Measurements from ENCODE around the gene HNRNPA0. TPM values are rescaled to one million over a fixed set of nuclear protein-coding genes. Genes with fewer than 3 reads are reported as not detected.
"Not testable (repeated sequence)": the region's sequence is repeated elsewhere in the genome, so short reads cannot be mapped to it uniquely, and the experiment has no call there.

The HNRNPA0 gene
- total and polyA plus RNA-seq, 7 experiments from 2014 or later, result 17.8 to 40.2 (median 30.1) TPM

DNA sequence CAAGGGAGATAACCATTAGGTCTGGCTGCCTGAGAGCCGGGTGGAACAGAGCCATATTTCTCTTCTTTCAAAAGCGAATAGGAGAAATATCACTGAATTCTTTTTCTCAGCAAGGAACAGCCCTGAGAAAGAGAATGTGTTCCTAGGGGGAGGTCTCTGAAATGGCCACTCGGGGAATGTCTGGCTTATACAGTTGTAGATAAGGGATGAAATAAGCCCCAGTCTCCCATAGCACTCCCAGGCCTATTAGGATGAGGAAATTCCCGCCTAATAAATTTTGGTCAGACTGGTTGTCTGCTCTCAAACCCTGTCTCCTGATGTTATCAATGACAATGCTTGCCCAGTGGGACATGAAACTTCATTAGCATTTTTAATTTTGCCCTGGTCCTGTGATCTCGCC, 13.8 kb upstream of the HNRNPA0 start:
- H3K27ac Mint-ChIP-seq; H3K4me3 ChIP-seq (ENCODE audit: low read length); DNase-seq; H3K27me3 ChIP-seq (ENCODE audit: control insufficient read depth in 2 of 2, insufficient read depth in 2 of 2, low read length in 2 of 2); CTCF ChIA-PET; H3K9me3 ChIP-seq (ENCODE audit: control insufficient read depth in 2 of 3, low read length in 3 of 3); H3K36me3 ChIP-seq (ENCODE audit: control insufficient read depth in 2 of 3, insufficient read depth in 3 of 3, low read length in 3 of 3); POLR2A ChIA-PET; intact Hi-C loops (cut with micrococcal nuclease); H3K4me3 Mint-ChIP-seq; H3K27ac ChIP-seq (ENCODE audit: low read depth, low read length); H3K4me1 Mint-ChIP-seq; ATAC-seq; H3K4me1 ChIP-seq (ENCODE audit: control insufficient read depth in 2 of 2, insufficient read depth in 2 of 2, low read length in 2 of 2): not testable (repeated sequence)
- peaks cover 0 to 22% (median 0%) of the 10 kb centered on the region in 5 donors for H3K27me3 Mint-ChIP-seq
- peaks cover 6 to 36% (median 31%) of the 10 kb centered on the region in 5 donors for H3K36me3 Mint-ChIP-seq
- H3K9me3 Mint-ChIP-seq, result peaks cover 0 to 40% (median 16%) of the 10 kb centered on the region in 11 donors

DNA sequence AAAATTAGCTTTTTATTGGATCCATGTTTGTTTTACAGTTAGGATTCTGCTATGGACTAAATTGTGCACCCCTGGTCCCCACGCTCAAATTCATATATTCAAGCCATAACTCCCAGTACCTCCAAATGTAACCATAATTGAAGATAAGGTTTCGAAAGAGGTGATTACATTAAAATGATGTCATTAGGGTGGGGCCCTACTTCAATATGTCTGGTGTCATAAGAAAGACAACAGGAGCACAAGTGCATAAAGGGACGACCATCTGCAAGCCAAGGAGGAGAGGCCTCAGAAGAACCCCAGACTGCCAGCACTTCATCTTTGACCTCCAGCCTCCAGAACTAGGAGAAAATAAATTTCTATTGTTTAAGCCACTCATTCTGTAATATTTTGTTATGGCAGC, 7.4 kb upstream of the HNRNPA0 start:
- Mint-ChIP-seq H3K27me3 (peaks cover 0 to 17% (median 0%) of the 10 kb centered on the region in 5 donors), H3K4me3 (no peak overlapping the region), H3K27ac (no peak overlapping the region), H3K9me3 (peaks cover 0 to 7% (median 0%) of the 10 kb centered on the region in 11 donors), H3K36me3 (peaks cover 0 to 17% (median 0%) of the 10 kb centered on the region in 5 donors), H3K4me1 (no peaks in the 10 kb centered on the region)
- no peak overlapping the region for H3K4me3 ChIP-seq (ENCODE audit: low read length)
- no peak overlapping the region for H3K27ac ChIP-seq (ENCODE audit: low read depth, low read length)
- ATAC-seq, result no peak
- H3K9me3 ChIP-seq (ENCODE audit: control insufficient read depth in 2 of 3, low read length in 3 of 3), result no peaks in the 10 kb centered on the region
- H3K4me1 ChIP-seq (ENCODE audit: control insufficient read depth in 2 of 2, insufficient read depth in 2 of 2, low read length in 2 of 2), result no peaks in the 10 kb centered on the region
- ChIA-PET POLR2A (interaction anchor here (0.6 to 1.3 kb wide), 2 partner anchors 9 to 574 kb away, joined by 3 to 4 read pairs; no protein-coding TSS in a partner anchor), CTCF (interaction anchor here (0.9 to 1.6 kb wide), 2 partner anchors 10 to 17 kb away, joined by 4 to 7 read pairs; no protein-coding TSS in a partner anchor)
- no peak for DNase-seq
- intact Hi-C loops (cut with micrococcal nuclease), result no loop called here
- H3K27me3 ChIP-seq (ENCODE audit: control insufficient read depth in 2 of 2, insufficient read depth in 2 of 2, low read length in 2 of 2), result no peaks in the 10 kb centered on the region
- H3K36me3 ChIP-seq (ENCODE audit: control insufficient read depth in 2 of 3, insufficient read depth in 3 of 3, low read length in 3 of 3), result no peaks in the 10 kb centered on the region

DNA sequence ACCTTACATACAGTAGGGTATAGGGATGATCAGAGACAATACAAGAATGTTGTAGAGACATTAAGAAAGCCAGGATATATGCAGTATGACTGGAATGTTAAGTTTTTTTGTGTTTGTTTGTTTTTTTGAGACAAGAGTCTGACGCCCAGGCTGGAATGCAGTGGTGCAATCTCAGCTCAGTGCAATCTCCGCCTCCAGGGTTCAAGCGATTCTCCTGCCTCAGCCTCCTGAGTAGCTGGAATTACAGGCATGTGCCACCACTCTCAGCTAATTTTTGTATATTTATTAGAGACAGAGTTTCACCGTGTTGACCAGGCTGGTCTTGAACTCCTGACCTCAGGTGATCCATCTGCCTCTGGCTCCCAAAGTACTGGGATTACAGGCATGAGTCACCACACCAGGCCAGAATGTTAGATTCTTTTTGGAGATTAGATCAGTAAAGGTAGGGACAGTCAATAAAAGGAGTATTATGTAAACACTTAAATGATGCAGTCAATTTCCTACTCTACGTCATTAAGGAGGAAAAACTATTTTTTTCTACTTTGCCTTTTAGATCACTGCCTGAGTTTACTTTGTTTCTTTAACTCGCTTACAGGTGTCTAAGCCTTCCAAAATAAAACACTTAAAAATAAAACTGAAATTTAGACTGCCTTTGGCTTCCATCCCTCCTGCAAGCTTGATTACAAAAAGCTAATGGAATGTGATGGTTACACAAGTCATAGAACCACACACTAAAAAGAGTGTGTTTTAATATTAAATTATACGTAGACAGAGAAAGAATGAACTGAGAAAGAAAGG, 6.8 kb upstream of the HNRNPA0 start:
- Histone ChIP-seq H3K27me3 (ENCODE audit: control insufficient read depth in 2 of 2, insufficient read depth in 2 of 2, low read length in 2 of 2) (no peaks in the 10 kb centered on the region), H3K27ac (ENCODE audit: low read depth, low read length) (no peak overlapping the region), H3K36me3 (ENCODE audit: control insufficient read depth in 2 of 3, insufficient read depth in 3 of 3, low read length in 3 of 3) (no peaks in the 10 kb centered on the region), H3K9me3 (ENCODE audit: control insufficient read depth in 2 of 3, low read length in 3 of 3) (no peaks in the 10 kb centered on the region), H3K4me3 (ENCODE audit: low read length) (no peak overlapping the region), H3K4me1 (ENCODE audit: control insufficient read depth in 2 of 2, insufficient read depth in 2 of 2, low read length in 2 of 2) (no peaks in the 10 kb centered on the region)
- peaks cover 0 to 15% (median 0%) of the 10 kb centered on the region in 5 donors for H3K27me3 Mint-ChIP-seq
- DNase-seq (no peak), ATAC-seq (no peak)
- ChIA-PET CTCF (interaction anchor here (0.9 kb wide), 1 partner anchor 9 kb away, joined by 4 read pairs; no protein-coding TSS in a partner anchor), POLR2A (interaction anchor here (0.6 to 1.3 kb wide), 2 partner anchors 8 to 575 kb away, joined by 3 to 4 read pairs; no protein-coding TSS in a partner anchor)
- no peaks in the 10 kb centered on the region for H3K4me1 Mint-ChIP-seq
- peaks cover 0 to 14% (median 0%) of the 10 kb centered on the region in 5 donors for H3K36me3 Mint-ChIP-seq
- intact Hi-C loops (cut with micrococcal nuclease), result no loop called here
- H3K9me3 Mint-ChIP-seq, result peaks cover 0 to 5% (median 0%) of the 10 kb centered on the region in 11 donors
- H3K4me3 Mint-ChIP-seq, result no peak overlapping the region
- H3K27ac Mint-ChIP-seq, result no peak overlapping the region

DNA sequence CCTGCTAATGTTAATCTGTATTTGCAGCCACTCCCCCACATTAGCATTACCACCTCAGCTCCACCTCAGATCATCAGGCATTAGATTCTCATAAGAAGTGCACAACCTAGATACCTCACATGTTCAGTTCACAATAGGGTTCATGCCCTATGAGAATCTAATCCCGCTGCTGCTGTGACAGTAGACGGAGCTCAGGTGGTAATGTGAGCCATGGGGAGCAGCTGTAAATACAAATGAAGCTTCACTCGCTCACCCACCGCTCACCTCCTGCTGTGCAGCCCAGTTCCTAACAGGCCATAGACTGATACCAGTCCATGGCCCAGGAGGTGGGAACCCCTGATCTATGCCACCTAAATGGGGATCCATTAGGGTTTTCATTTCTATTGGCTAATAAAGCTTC, 6.1 kb upstream of the HNRNPA0 start:
- no peak for DNase-seq
- intact Hi-C loops (cut with micrococcal nuclease), result no loop called here
- ChIA-PET CTCF (interaction anchor here (1.0 kb wide), 1 partner anchor 9 kb away, joined by 3 read pairs; no protein-coding TSS in a partner anchor), POLR2A (no interaction called here)
- Histone ChIP-seq H3K4me3 (ENCODE audit: low read length) (no peak overlapping the region), H3K36me3 (ENCODE audit: control insufficient read depth in 2 of 3, insufficient read depth in 3 of 3, low read length in 3 of 3) (no peaks in the 10 kb centered on the region), H3K9me3 (ENCODE audit: control insufficient read depth in 2 of 3, low read length in 3 of 3) (no peaks in the 10 kb centered on the region), H3K4me1 (ENCODE audit: control insufficient read depth in 2 of 2, insufficient read depth in 2 of 2, low read length in 2 of 2) (no peaks in the 10 kb centered on the region), H3K27ac (ENCODE audit: low read depth, low read length) (no peak overlapping the region), H3K27me3 (ENCODE audit: control insufficient read depth in 2 of 2, insufficient read depth in 2 of 2, low read length in 2 of 2) (no peaks in the 10 kb centered on the region)
- Mint-ChIP-seq H3K4me3 (no peak overlapping the region), H3K27me3 (peaks cover 0 to 11% (median 0%) of the 10 kb centered on the region in 5 donors), H3K36me3 (peaks cover 0 to 8% (median 0%) of the 10 kb centered on the region in 5 donors), H3K9me3 (peaks cover 0 to under 1% (median 0%) of the 10 kb centered on the region in 11 donors), H3K4me1 (peaks cover 0 to 1% (median under 1%) of the 10 kb centered on the region in 7 donors), H3K27ac (no peak overlapping the region)
- ATAC-seq, result no peak

DNA sequence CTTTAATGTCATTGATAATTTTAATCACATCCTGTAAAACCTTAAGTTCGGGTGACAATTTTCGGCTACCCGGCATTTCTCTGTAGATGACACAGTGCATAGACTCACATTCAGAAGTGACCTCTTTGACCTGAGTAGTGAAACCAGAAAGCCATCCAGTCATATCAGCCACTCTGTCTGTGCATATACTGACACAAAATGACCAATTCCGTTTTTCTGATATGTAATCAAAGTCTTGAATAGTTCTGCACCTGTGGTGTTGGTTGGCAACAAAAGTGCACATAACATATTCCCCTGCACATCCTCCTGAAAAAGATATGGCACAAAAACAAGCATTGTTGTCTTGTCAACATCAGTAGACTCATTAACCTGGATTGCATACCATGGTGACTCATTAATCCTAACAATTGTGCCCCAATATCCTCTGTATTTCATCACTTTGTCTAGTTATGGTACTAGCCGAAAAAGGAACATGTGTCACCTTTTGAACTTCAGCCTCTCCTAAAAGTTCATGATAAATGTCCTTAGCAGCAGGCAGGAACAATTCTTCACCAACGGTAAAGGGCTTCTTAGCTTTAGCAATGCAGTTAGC, 4.6 kb upstream of the HNRNPA0 start:
- Mint-ChIP-seq H3K36me3 (peaks cover 0 to 3% (median 0%) of the 10 kb centered on the region in 5 donors), H3K27ac (no peak overlapping the region), H3K4me3 (no peak overlapping the region), H3K9me3 (peaks cover 0 to 2% (median 0%) of the 10 kb centered on the region in 11 donors), H3K27me3 (peaks cover 0 to 2% (median 0%) of the 10 kb centered on the region in 5 donors), H3K4me1 (peaks cover 0 to 6% (median 5%) of the 10 kb centered on the region in 7 donors)
- H3K9me3 ChIP-seq (ENCODE audit: control insufficient read depth in 2 of 3, low read length in 3 of 3), result no peaks in the 10 kb centered on the region
- ChIA-PET CTCF (no interaction called here), POLR2A (no interaction called here)
- DNase-seq (no peak), ATAC-seq (no peak)
- no peak overlapping the region for H3K27ac ChIP-seq (ENCODE audit: low read depth, low read length)
- peaks cover 0 to 6% (median 0%) of the 10 kb centered on the region in 3 experiments for H3K36me3 ChIP-seq (ENCODE audit: control insufficient read depth in 2 of 3, insufficient read depth in 3 of 3, low read length in 3 of 3)
- no peaks in the 10 kb centered on the region for H3K27me3 ChIP-seq (ENCODE audit: control insufficient read depth in 2 of 2, insufficient read depth in 2 of 2, low read length in 2 of 2)
- no peak overlapping the region for H3K4me3 ChIP-seq (ENCODE audit: low read length)
- intact Hi-C loops (cut with micrococcal nuclease), result loop anchor here (10.0 kb wide), 5 partner anchors 456 to 1536 kb away; partner anchors contain the start of genes CDC23 (in 1 of the 2), ETF1 (in 1 of the 2), MATR3 (in 1 of the 2) and SIL1 (in 1 of the 2)
- no peaks in the 10 kb centered on the region for H3K4me1 ChIP-seq (ENCODE audit: control insufficient read depth in 2 of 2, insufficient read depth in 2 of 2, low read length in 2 of 2)

DNA sequence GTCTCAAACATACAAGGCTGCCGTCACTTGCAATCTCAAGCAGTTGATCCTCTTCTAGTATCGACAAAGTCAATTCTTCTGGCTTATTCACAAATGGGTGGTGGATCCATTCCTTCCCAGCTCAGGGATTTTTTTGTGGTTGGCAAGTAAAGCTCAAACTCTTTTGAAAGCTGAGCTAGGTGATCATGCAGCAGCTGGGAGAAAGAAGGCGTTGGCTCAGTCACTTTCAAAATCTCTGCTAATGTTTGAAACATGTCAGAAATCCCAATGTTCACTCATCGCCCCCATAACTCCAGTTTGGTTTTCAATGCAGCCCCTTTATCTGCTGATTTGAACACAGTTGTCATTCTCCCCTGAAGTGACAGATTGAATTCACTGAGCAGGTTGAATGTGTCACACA, 4.0 kb upstream of the HNRNPA0 start:
- H3K4me3 Mint-ChIP-seq, result no peak overlapping the region
- no peak overlapping the region for H3K27ac Mint-ChIP-seq

More for the DNA sequence above, 4.0 kb upstream of the HNRNPA0 start:
- no peak for ATAC-seq
- H3K4me3 ChIP-seq (ENCODE audit: low read length), result no peak overlapping the region
- peaks cover 0 to 6% (median 5%) of the 10 kb centered on the region in 7 donors for H3K4me1 Mint-ChIP-seq
- H3K4me1 ChIP-seq (ENCODE audit: control insufficient read depth in 2 of 2, insufficient read depth in 2 of 2, low read length in 2 of 2), result no peaks in the 10 kb centered on the region
- ChIA-PET CTCF (no interaction called here), POLR2A (interaction anchor here (5.7 kb wide), 1 partner anchor 63 kb away, joined by 54 read pairs; no protein-coding TSS in a partner anchor)
- H3K9me3 ChIP-seq (ENCODE audit: control insufficient read depth in 2 of 3, low read length in 3 of 3), result no peaks in the 10 kb centered on the region
- peaks cover 0 to 2% (median 0%) of the 10 kb centered on the region in 11 donors for H3K9me3 Mint-ChIP-seq
- peaks cover 0 to 12% (median 0%) of the 10 kb centered on the region in 3 experiments for H3K36me3 ChIP-seq (ENCODE audit: control insufficient read depth in 2 of 3, insufficient read depth in 3 of 3, low read length in 3 of 3)
- H3K27ac ChIP-seq (ENCODE audit: low read depth, low read length), result no peak overlapping the region
- intact Hi-C loops (cut with micrococcal nuclease), result loop anchor here (10.0 kb wide), 5 partner anchors 457 to 1537 kb away; partner anchors contain the start of genes CDC23 (in 1 of the 2), ETF1 (in 1 of the 2), MATR3 (in 1 of the 2) and SIL1 (in 1 of the 2)
- H3K27me3 ChIP-seq (ENCODE audit: control insufficient read depth in 2 of 2, insufficient read depth in 2 of 2, low read length in 2 of 2), result no peaks in the 10 kb centered on the region
- H3K36me3 Mint-ChIP-seq, result peaks cover 0 to 4% (median 3%) of the 10 kb centered on the region in 5 donors
- no peak for DNase-seq
- peaks cover 0 to 2% (median 0%) of the 10 kb centered on the region in 5 donors for H3K27me3 Mint-ChIP-seq

Measured in naive thymus-derived CD4-positive, alpha-beta T cell (primary cell).